A673 (cell line): ENCODE results near the gene TTC1.

Experiments
- CTCF ChIP-seq: fragments of 300-800, 200-600 bp; sonication (generic); conservative IDR thresholded peaks from 2 replicates; pipeline ENCODE4 v1.5.1; 2017; ENCODE audit warnings: low read depth, mild to moderate bottlenecking, antibody characterized with exemption, low read length, moderate library complexity, mixed read lengths
- EZH2 ChIP-seq: fragments of 200-600 bp; sonication (generic); IDR thresholded peaks from 2 replicates; pipeline ENCODE4 v1.6.1; 2017; ENCODE audit warnings: borderline replicate concordance, low read depth, mild to moderate bottlenecking, mixed read lengths, antibody characterized with exemption, low read length; ENCODE audit not compliant: poor library complexity, severe bottlenecking

GRCh38 chr5:160011471-160011870 is 2.5 kb downstream of the TTC1 start:
- TF ChIP-seq CTCF (no peak), EZH2 (no peak)
